Ascending aorta (tissue), 2 donors: ENCODE data around the gene SPACDR. TPM values are rescaled to one million over a fixed set of nuclear protein-coding genes. Genes with fewer than 3 reads are reported as not detected.

ENCODE experiments used
- DNase-seq, 2 donors: peaks; one replicate each; pipeline ENCODE4 v3.0.0-alpha.2; 2019; ENCODE audit warnings: low spot score in 2 of 2
- H3K27ac ChIP-seq, 2 donors: fragments of 200-600 bp; sonication (generic); one replicate each; pipeline ENCODE4 v1.5.1; 2016 to 2017; ENCODE audit warnings: mild to moderate bottlenecking in 1 of 2
- H3K27me3 ChIP-seq: fragments of 200-600 bp; sonication (generic); one replicate; pipeline ENCODE4 v1.5.1; 2017
- H3K36me3 ChIP-seq, 2 donors: fragments of 200-600 bp; sonication (generic); one replicate each; pipeline ENCODE4 v1.5.1; 2016
- H3K4me1 ChIP-seq, 2 donors: fragments of 200-600 bp; sonication (generic); one replicate each; pipeline ENCODE4 v1.5.1; 2016 to 2017; ENCODE audit warnings: mild to moderate bottlenecking in 1 of 2
- H3K4me3 ChIP-seq, 2 donors: fragments of 200-600 bp; sonication (generic); one replicate each; pipeline ENCODE4 v1.5.1; 2016 to 2017; ENCODE audit warnings: mild to moderate bottlenecking in 1 of 2
- H3K9me3 ChIP-seq, 2 donors: fragments of 200-600 bp; sonication (generic); one replicate each; pipeline ENCODE4 v1.5.1; 2016
- CTCF ChIP-seq, 3 experiments: fragments of 200-600 bp in 2 of 3; fragments of 450-650 bp in 1 of 3; sonication (generic) in 2 of 3; IDR thresholded peaks; one replicate each; pipeline ENCODE4 v1.5.1; 2016 to 2019; ENCODE audit warnings: antibody characterized with exemption in 3 of 3, mild to moderate bottlenecking in 1 of 3, moderate library complexity in 1 of 3
- intact Hi-C: fragments of 100-400 bp; cut with DNase I; formaldehyde crosslinking; loops from one replicate; pipeline ENCODE4 v1.15.1; 2023
- total RNA-seq: library from RNA; depleted of rRNA; stranded (reverse); fragments of >200 nt; gene quantifications from one replicate; pipeline ENCODE4 v1.1.0, GENCODE V29; 2016

SPACDR gene
- total RNA-seq, 1 donor from 2014 or later, result not detected

- no peak for TF ChIP-seq CTCF (IDR thresholded peaks at IDR 0.05)
- intact Hi-C loops, result no loop called here
- Histone ChIP-seq H3K4me1 (peaks cover 15 to 24% of the 10 kb centered on the region in 2 donors), H3K27ac (no peak overlapping the region), H3K27me3 (no peaks in the 10 kb centered on the region), H3K9me3 (no peaks in the 10 kb centered on the region), H3K4me3 (no peak overlapping the region), H3K36me3 (peaks cover 31 to 38% of the 10 kb centered on the region in 2 donors)
- no peak for DNase-seq
Measured at GRCh38 chr7:100471021-100471420, 7.0 kb upstream of the SPACDR start.

- intact Hi-C loops, result loop anchor here (1.0 to 5.0 kb wide), 7 partner anchors 14 to 258 kb away; partner anchors contain the start of genes GIGYF1, GNB2, MOSPD3 and NYAP1
- H3K4me3 ChIP-seq, result no peak overlapping the region
- peak in 1 of 2 donors; percentile 90 for DNase-seq
- peak; percentile 87 to 97 (median 95) for TF ChIP-seq CTCF (IDR thresholded peaks at IDR 0.05)
- no peak overlapping the region for H3K27ac ChIP-seq
- no peaks in the 10 kb centered on the region for H3K9me3 ChIP-seq
- peaks cover 17 to 26% of the 10 kb centered on the region in 2 donors for H3K4me1 ChIP-seq
- no peaks in the 10 kb centered on the region for H3K27me3 ChIP-seq
- H3K36me3 ChIP-seq, result peaks cover 27 to 36% of the 10 kb centered on the region in 2 donors
Measured at GRCh38 chr7:100469227-100470044, 5.4 kb upstream of the SPACDR start.

- peaks cover 13 to 18% of the 10 kb centered on the region in 2 donors for H3K4me1 ChIP-seq
- TF ChIP-seq CTCF (IDR thresholded peaks at IDR 0.05), result no peak
- H3K27me3 ChIP-seq, result no peaks in the 10 kb centered on the region
- peaks cover 25 to 31% of the 10 kb centered on the region in 2 donors for H3K36me3 ChIP-seq
- H3K9me3 ChIP-seq, result no peaks in the 10 kb centered on the region
- intact Hi-C loops, result loop anchor here (2.0 to 5.0 kb wide), 6 partner anchors 91 to 259 kb away; partner anchors contain the start of genes GIGYF1, GNB2, MOSPD3 and POP7
- no peak for DNase-seq
- no peak overlapping the region for H3K4me3 ChIP-seq
- peak overlapping the region; percentile 8 to 55 for H3K27ac ChIP-seq
Measured at GRCh38 chr7:100467638-100468373, 3.7 kb upstream of the SPACDR start.

- intact Hi-C loops, result loop anchor here (5.0 kb wide), 5 partner anchors 145 to 260 kb away; partner anchors contain the start of genes GIGYF1, GNB2, MOSPD3 and POP7
- Histone ChIP-seq H3K4me1 (peaks cover 13 to 14% of the 10 kb centered on the region in 2 donors), H3K36me3 (peaks cover 25 to 31% of the 10 kb centered on the region in 2 donors), H3K27ac (peak overlapping the region; percentile 55 to 67), H3K27me3 (no peaks in the 10 kb centered on the region), H3K9me3 (no peaks in the 10 kb centered on the region), H3K4me3 (no peak overlapping the region)
- DNase-seq, result no peak
- no peak for TF ChIP-seq CTCF (IDR thresholded peaks at IDR 0.05)
Measured at GRCh38 chr7:100466653-100467605, 2.9 kb upstream of the SPACDR start.
